Activated CD4-positive, alpha-beta T cell treated with anti-CD3 and anti-CD28 coated beads, Interleukin-2, Interleukin-4, amounts not matched to agents 100 ng/mL and 50 ng/mL, durations not matched to agents 16 hours and 8 hours (primary cell): ENCODE measurements around the gene NDUFA13.
A peak's percentile ranks its signal among the peaks of the same experiment; 100 is the strongest.

ENCODE experiments used
- DNase-seq: peaks from one replicate; pipeline ENCODE4 v3.0.0-alpha.2; 2020; ENCODE audit warnings: low spot score

The NDUFA13 gene

GRCh38 chr19:19510432-19510831 lies 5.6 kb upstream of the NDUFA13 start:
- no peak for DNase-seq

- DNase-seq: no peak
Observed at GRCh38 chr19:19513682-19514081, 2.3 kb upstream of the NDUFA13 start.

GRCh38 chr19:19514215-19514657 lies 1.8 kb upstream of the NDUFA13 start:
- DNase-seq: no peak

- DNase-seq: no peak
Observed at GRCh38 chr19:19514881-19515641, 964 bp upstream of the NDUFA13 start, which contains the start of gene TSSK6. Gene TSSK6, minus strand, starts transcription at chr19:19515548. Its CDS starts 121 bp downstream, at chr19:19515427.

- no peak for DNase-seq
Observed at GRCh38 chr19:19517235-19517619, 1.2 kb downstream of the NDUFA13 start.

GRCh38 chr19:19520989-19521388 lies 5.0 kb downstream of the NDUFA13 start:
- DNase-seq: no peak

GRCh38 chr19:19523177-19523576 lies 7.2 kb downstream of the NDUFA13 start:
- DNase-seq: no peak

- no peak for DNase-seq
Observed at GRCh38 chr19:19524053-19524452, 8.0 kb downstream of the NDUFA13 start.

- DNase-seq: no peak
Observed at GRCh38 chr19:19525611-19526380, 9.8 kb downstream of the NDUFA13 start.

GRCh38 chr19:19526581-19527370 lies 10.8 kb downstream of the NDUFA13 start:
- no peak for DNase-seq

GRCh38 chr19:19527371-19527656 lies 11.3 kb downstream of the NDUFA13 start:
- DNase-seq: no peak

GRCh38 chr19:19527674-19528625 lies 11.9 kb downstream of the NDUFA13 start:
- no peak for DNase-seq

GRCh38 chr19:19528721-19529490 lies 12.9 kb downstream of the NDUFA13 start, which contains the start of gene YJEFN3:
Gene YJEFN3, plus strand, starts transcription at chr19:19528911. Its CDS starts 22 bp downstream, at chr19:19528933.
- no peak for DNase-seq

- DNase-seq: no peak
Observed at GRCh38 chr19:19529783-19530422, 13.9 kb downstream of the NDUFA13 start.

GRCh38 chr19:19530423-19530804 lies 14.4 kb downstream of the NDUFA13 start:
- no peak for DNase-seq

- no peak for DNase-seq
Observed at GRCh38 chr19:19530889-19531288, 14.9 kb downstream of the NDUFA13 start.

- DNase-seq: peak; percentile 86
Observed at GRCh38 chr19:19531951-19532805, 16.2 kb downstream of the NDUFA13 start.

- no peak for DNase-seq
Observed at GRCh38 chr19:19532806-19533701, 17.0 kb downstream of the NDUFA13 start.
